ENCODE measurements around the gene PPARGC1A.
A peak's percentile ranks its signal among the peaks of the same experiment; 100 is the strongest.

PPARGC1A gene

GRCh38 chr4:23889814-23890341 lies at the start of gene PPARGC1A:
TSS of gene PPARGC1A (minus strand) at chr4:23890047. CDS start at chr4:23889957, 90 bp downstream.
- TF ChIP-seq Cebpa-rat (IDR thresholded peaks at IDR 0.05), result no peak
- Histone ChIP-seq H3K36me3 (no peaks in the 10 kb centered on the region), H3K27ac (no peak within 1 kb of the TSS), H3K4me2 (no peak within 1 kb of the TSS), H3K4me3 (no peak within 1 kb of the TSS), H3K9me3 (replicated peaks in 1 of 11) (no peaks in the 10 kb centered on the region), H4K20me1 (no peaks in the 10 kb centered on the region), H3K4me1 (no peaks in the 10 kb centered on the region; a peak in 1 of 20 replicates), H3K27me3 (no peaks in the 10 kb centered on the region), H3K9ac (no peak within 1 kb of the TSS)

GRCh38 chr4:23938796-23939195 lies 48.9 kb upstream of the PPARGC1A start:
- no peaks in the 10 kb centered on the region for H3K27me3 ChIP-seq
- no peaks in the 10 kb centered on the region; a peak in 1 of 22 replicates for H3K9me3 ChIP-seq (replicated peaks in 1 of 11)
- H3K4me1 ChIP-seq, result peaks cover 0 to 15% (median 0%) of the 10 kb centered on the region in 10 experiments; a peak in 3 of 20 replicates
- no peak overlapping the region for H3K9ac ChIP-seq
- no peaks in the 10 kb centered on the region for H3K36me3 ChIP-seq
- no peaks in the 10 kb centered on the region for H4K20me1 ChIP-seq
- TF ChIP-seq Cebpa-rat (IDR thresholded peaks at IDR 0.05), result no peak
- no peak overlapping the region for H3K4me3 ChIP-seq
- H3K27ac ChIP-seq, result no peak overlapping the region
- peak overlapping the region in 1 of 11 experiments; percentile 22; a peak in 1 of 22 replicates for H3K4me2 ChIP-seq

- Histone ChIP-seq H3K4me3 (no peak overlapping the region), H3K27ac (no peak overlapping the region), H3K4me1 (peaks cover 0 to 14% (median 0%) of the 10 kb centered on the region in 10 experiments; a peak in 3 of 20 replicates), H3K27me3 (no peaks in the 10 kb centered on the region), H3K4me2 (no peak overlapping the region), H4K20me1 (no peaks in the 10 kb centered on the region), H3K9ac (no peak overlapping the region), H3K36me3 (no peaks in the 10 kb centered on the region), H3K9me3 (replicated peaks in 1 of 11) (no peaks in the 10 kb centered on the region; a peak in 1 of 22 replicates)
- TF ChIP-seq Cebpa-rat (IDR thresholded peaks at IDR 0.05), result no peak
These were observed 47.3 kb upstream of the PPARGC1A start for GRCh38 chr4:23937173-23937572.

- H3K4me1 ChIP-seq, result peaks cover 0 to 14% (median 0%) of the 10 kb centered on the region in 10 experiments; a peak in 3 of 20 replicates
These were observed 45.1 kb upstream of the PPARGC1A start for GRCh38 chr4:23934915-23935314.

GRCh38 chr4:23934223-23934622 lies 44.4 kb upstream of the PPARGC1A start:
- Histone ChIP-seq H3K9ac (no peak overlapping the region), H3K36me3 (no peaks in the 10 kb centered on the region), H3K27me3 (no peaks in the 10 kb centered on the region), H4K20me1 (no peaks in the 10 kb centered on the region), H3K4me1 (peaks cover 0 to 14% (median 0%) of the 10 kb centered on the region in 10 experiments; a peak in 3 of 20 replicates), H3K27ac (no peak overlapping the region), H3K4me3 (no peak overlapping the region), H3K4me2 (no peak overlapping the region), H3K9me3 (replicated peaks in 1 of 11) (no peaks in the 10 kb centered on the region; a peak in 1 of 22 replicates)
- TF ChIP-seq Cebpa-rat (IDR thresholded peaks at IDR 0.05), result no peak

More at GRCh38 chr4:23934915-23935314, 45.1 kb upstream of the PPARGC1A start:
- Histone ChIP-seq H3K4me2 (peak overlapping the region in 2 of 11 experiments; percentile 27 to 31; a peak in 2 of 22 replicates), H3K9ac (no peak overlapping the region), H3K9me3 (replicated peaks in 1 of 11) (no peaks in the 10 kb centered on the region; a peak in 1 of 22 replicates), H3K27ac (no peak overlapping the region), H3K27me3 (no peaks in the 10 kb centered on the region), H3K4me3 (no peak overlapping the region), H4K20me1 (no peaks in the 10 kb centered on the region), H3K36me3 (no peaks in the 10 kb centered on the region)
- no peak for TF ChIP-seq Cebpa-rat (IDR thresholded peaks at IDR 0.05)

- H3K9ac ChIP-seq, result no peak overlapping the region
- H4K20me1 ChIP-seq, result no peaks in the 10 kb centered on the region
- no peak for TF ChIP-seq Cebpa-rat (IDR thresholded peaks at IDR 0.05)
These were observed 43.1 kb upstream of the PPARGC1A start for GRCh38 chr4:23932901-23933308.

GRCh38 chr4:23932186-23932585 lies 42.3 kb upstream of the PPARGC1A start:
- no peak overlapping the region for H3K27ac ChIP-seq
- H3K9me3 ChIP-seq (replicated peaks in 1 of 11), result no peaks in the 10 kb centered on the region; a peak in 1 of 22 replicates
- no peak overlapping the region for H3K4me2 ChIP-seq
- no peaks in the 10 kb centered on the region for H3K27me3 ChIP-seq
- no peaks in the 10 kb centered on the region for H3K36me3 ChIP-seq
- no peak overlapping the region for H3K9ac ChIP-seq
- no peak for TF ChIP-seq Cebpa-rat (IDR thresholded peaks at IDR 0.05)
- H3K4me1 ChIP-seq, result peaks cover 0 to 14% (median 0%) of the 10 kb centered on the region in 10 experiments; a peak in 3 of 20 replicates
- H4K20me1 ChIP-seq, result no peaks in the 10 kb centered on the region
- H3K4me3 ChIP-seq, result no peak overlapping the region

More at GRCh38 chr4:23932901-23933308, 43.1 kb upstream of the PPARGC1A start:
- H3K36me3 ChIP-seq, result no peaks in the 10 kb centered on the region
- no peaks in the 10 kb centered on the region; a peak in 1 of 22 replicates for H3K9me3 ChIP-seq (replicated peaks in 1 of 11)
- H3K4me1 ChIP-seq, result peaks cover 0 to 14% (median 0%) of the 10 kb centered on the region in 10 experiments; a peak in 3 of 20 replicates
- H3K4me2 ChIP-seq, result no peak overlapping the region
- H3K27ac ChIP-seq, result no peak overlapping the region
- no peaks in the 10 kb centered on the region for H3K27me3 ChIP-seq
- H3K4me3 ChIP-seq, result no peak overlapping the region

GRCh38 chr4:23931489-23931830 lies 41.6 kb upstream of the PPARGC1A start:
- TF ChIP-seq Cebpa-rat (IDR thresholded peaks at IDR 0.05), result no peak
- Histone ChIP-seq H3K9ac (no peak overlapping the region), H4K20me1 (no peaks in the 10 kb centered on the region), H3K36me3 (no peaks in the 10 kb centered on the region), H3K27me3 (no peaks in the 10 kb centered on the region), H3K4me2 (no peak overlapping the region), H3K9me3 (replicated peaks in 1 of 11) (no peaks in the 10 kb centered on the region; a peak in 1 of 22 replicates), H3K4me1 (peaks cover 0 to 14% (median 0%) of the 10 kb centered on the region in 10 experiments; a peak in 3 of 20 replicates), H3K27ac (no peak overlapping the region), H3K4me3 (no peak overlapping the region)

GRCh38 chr4:23930750-23931488 lies 41.1 kb upstream of the PPARGC1A start:
- Histone ChIP-seq H3K27me3 (no peaks in the 10 kb centered on the region), H3K4me2 (peak overlapping the region in 1 of 11 experiments; percentile 21; a peak in 1 of 22 replicates), H3K9ac (no peak overlapping the region), H3K36me3 (no peaks in the 10 kb centered on the region), H3K4me3 (no peak overlapping the region), H4K20me1 (no peaks in the 10 kb centered on the region), H3K27ac (no peak overlapping the region), H3K9me3 (replicated peaks in 1 of 11) (no peaks in the 10 kb centered on the region; a peak in 1 of 22 replicates), H3K4me1 (peaks cover 0 to 14% (median 0%) of the 10 kb centered on the region in 10 experiments; a peak in 3 of 20 replicates)
- no peak for TF ChIP-seq Cebpa-rat (IDR thresholded peaks at IDR 0.05)

All from BLaER1 treated with 17β-estradiol and CSF1 and Interleukin-3, amounts not matched to agents 10 nM and 100 nM (cell line).